SK-MEL-5 (cell line): ENCODE data around the gene CACNA1B. TPM values are rescaled to one million over a fixed set of nuclear protein-coding genes. Genes with fewer than 3 reads are reported as not detected.
"Not testable (repeated sequence)": the region's sequence is repeated elsewhere in the genome, so short reads cannot be mapped to it uniquely, and the experiment has no call there.

Source experiments
- DNase-seq: peaks from one replicate; pipeline ENCODE4 v3.0.0-alpha.2; 2016; ENCODE audit warnings: low read depth, low spot score
- in situ Hi-C: cut with HindIII; loops from 2 replicates; pipeline ENCODE4 v1.10.0; 2016; ENCODE audit warnings: low sequenced_read_pairs, high pct_unique_total_duplicates, low pct_unique_long_range_greater_than_20kb
- small RNA-seq, 2 experiments: library from RNA; depleted of rRNA; stranded (forward); fragments of <200 nt; gene quantifications; one replicate each; pipeline ENCODE3, GENCODE V24; 2014
- total RNA-seq: library from RNA; depleted of rRNA; stranded (reverse); fragments of >200 nt; shearing (Covaris generic); gene quantifications from 2 replicates; pipeline ENCODE4 v1.2.3, GENCODE V29; 2014

Gene CACNA1B
- total RNA-seq, 1 experiment from 2014 or later: 0.11 TPM

DNA sequence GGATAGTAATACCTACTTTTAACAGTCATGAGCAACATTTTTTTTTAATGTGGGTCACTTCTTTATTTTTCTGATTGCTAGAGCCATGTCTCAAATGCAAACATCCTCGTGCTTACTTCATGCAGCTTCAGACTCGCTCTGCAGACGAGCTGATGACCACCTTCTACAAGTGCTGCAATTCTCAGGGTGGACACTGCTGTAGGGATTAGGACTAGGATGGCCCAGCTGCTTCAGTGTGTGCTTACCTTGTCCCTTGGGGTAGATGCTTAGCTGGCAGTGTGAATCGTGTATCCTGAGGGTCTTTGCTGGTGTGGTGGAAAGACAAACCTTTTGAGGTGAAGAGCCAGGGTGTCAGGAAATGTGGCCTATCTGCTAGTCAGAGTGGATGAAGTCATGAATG lies 251.7 kb downstream of the CACNA1B start:
- in situ Hi-C loops, DNase-seq: not testable (repeated sequence)

DNA sequence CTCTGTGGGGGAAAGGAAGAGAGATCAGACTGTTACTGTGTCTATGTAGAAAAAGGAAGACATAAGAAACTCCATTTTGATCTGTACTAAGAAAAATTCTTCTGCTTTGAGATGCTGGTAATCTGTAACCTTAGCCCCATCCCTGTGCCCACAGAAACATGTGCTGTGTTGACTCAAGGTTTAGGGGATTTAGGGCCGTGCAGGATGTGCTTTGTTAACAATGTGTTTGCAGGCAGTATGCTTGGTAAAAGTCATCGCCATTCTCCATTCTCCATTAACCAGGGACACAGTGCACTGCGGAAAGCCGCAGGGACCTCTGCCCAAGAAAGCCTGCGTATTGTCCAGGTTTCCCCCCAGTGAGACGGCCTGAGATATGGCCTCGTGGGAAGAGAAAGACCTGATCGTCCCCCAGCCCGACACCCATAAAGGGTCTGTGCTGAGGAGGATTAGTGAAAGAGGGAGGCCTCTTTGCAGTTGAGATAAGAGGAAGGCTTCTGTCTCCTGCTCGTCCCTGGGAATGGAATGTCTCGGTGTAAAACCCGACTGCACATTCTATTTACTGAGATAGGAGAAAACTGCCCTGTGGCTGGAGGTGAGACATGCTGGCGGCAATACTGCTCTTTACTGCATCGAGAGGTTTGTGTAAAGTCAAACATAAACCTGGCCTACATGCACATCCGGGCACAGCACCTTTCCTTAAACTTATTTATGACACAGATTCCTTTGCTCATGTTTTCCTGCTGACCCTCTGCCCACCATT lies 255.5 kb downstream of the CACNA1B start:
- in situ Hi-C loops, DNase-seq: not testable (repeated sequence)

DNA sequence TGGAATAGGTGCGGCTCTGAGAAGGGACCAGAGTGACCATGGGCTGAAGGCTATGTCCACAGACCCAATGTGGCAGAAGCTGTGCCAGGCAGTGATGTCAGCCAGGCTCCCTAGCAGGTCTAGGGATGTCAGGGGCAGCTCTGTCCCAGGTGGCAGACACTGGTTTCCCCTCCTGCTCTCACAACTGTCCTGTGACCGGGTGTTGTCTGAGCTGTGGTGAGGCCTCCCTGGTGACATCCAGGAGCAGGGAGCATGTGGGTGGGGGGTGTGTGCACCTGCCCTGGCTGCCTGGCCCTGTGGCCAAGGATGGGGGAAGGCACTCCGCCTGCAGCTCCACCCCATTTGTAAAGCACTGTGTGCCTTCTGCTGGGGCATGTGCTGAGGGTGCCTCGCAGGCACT lies 257.0 kb downstream of the CACNA1B start:
- DNase-seq, in situ Hi-C loops: not testable (repeated sequence)

DNA sequence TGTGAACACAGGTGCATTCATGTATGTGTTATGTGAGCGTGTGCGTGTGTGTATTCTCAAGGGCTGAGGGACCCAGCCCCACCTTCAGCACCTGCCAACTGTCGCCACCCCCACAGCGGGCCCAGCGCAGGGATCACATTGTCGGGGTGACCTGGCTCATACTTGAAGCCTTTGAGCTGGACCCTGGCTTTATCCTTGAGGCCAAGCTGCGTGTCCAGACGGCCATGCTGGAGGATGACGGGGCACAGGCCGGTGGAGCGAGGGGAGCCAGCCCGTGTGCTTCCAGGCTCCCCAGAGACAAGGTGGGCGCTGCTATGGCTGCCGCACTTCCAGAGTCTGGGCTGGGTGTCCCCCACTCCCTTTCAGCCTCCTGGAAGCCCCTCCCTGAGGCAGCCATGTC lies 261.5 kb downstream of the CACNA1B start:
- DNase-seq, in situ Hi-C loops: not testable (repeated sequence)

DNA sequence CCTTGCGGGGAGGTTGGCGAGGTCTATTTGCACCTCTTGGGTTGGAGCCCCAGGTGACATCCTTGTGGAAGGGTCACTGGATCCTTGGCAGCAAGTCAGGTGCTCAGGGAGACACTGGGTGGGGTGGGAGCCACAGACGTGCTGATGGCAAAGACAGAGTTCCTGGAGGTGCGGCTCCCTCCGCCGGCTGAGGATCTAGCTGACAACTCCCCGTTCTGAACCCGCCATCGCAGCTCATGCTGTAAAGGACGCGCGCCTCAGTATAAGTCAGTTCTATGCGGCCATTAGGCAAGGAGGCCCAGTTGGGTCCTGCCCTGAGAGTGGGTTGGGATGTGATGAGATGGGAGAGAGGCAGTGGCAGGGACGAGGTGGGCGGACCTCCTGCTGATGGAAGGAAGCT lies 263.4 kb downstream of the CACNA1B start:
- in situ Hi-C loops, DNase-seq: not testable (repeated sequence)

DNA sequence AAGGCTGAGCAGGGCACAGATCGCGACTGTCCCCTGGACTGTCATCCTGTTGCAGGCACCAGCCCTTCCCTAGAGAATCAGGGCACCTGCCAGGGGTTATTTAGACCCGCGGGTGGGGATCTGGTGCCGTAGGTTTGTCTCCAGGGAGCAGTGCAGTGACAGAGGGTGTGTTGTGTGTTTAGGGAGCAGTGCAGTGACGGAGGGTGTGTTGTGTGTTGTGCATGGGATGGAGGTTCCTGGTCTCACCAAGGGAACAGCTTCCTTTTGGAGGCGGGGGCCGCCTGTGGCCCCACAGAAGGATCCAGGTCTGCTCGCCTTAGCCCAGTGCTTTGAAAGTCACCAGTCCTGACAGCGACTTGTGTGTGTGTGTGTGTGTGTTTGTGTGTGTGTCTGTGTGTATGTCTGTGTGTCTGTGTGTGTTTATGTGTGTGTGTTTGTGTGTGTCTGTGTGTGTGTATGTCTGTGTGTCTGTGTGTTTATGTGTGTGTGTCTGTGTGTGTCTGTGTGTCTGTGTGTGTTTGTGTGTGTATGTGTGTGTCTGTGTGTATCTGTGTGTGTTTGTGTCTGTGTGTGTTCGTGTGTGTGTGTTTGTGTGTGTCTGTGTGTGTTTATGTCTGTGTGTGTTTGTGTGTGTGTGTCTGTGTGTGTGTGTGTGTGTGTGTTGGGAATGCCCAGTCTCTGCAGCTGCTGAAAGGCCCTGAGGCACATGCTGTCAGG lies 265.1 kb downstream of the CACNA1B start:
- DNase-seq, in situ Hi-C loops: not testable (repeated sequence)

DNA sequence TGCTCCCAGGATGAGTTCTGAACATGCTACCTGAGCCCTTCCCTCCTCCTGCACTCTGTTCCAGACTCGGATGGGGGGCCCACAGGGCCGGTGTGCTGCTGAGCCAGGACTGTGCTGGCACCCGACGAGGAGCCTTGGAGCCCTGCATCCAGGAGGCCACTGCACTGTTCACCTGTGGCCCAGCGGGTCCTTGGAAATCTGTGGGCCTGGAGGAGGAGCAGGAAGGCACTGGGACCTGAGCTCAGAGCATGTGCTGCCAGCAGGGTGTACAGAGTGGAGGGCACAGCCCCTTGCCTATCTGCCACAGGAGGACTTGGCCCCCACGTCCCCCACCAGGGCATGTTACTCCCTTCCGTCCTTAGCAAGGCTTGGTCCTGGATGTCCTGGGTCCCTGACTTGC lies 265.9 kb downstream of the CACNA1B start:
- in situ Hi-C loops, DNase-seq: not testable (repeated sequence)

DNA sequence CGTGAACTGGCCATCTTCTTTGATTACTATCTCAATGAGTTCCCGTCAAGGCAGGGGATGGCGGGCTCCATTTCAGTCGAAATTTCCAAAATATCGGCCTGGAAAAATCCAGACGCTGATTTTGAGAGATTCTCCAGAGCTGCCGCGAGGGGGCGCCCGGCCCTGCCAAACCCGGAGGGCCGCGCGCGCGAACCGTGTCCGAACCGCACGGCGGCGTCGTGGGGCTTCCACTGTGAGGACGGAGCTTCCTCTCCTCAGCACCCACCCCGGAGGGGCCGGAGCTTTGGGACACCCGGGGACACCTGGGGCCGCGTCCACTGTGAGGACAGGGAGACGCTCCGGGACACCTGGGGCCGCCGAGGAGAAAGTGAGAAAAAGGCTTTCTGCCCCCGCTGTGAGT lies 270.0 kb downstream of the CACNA1B start:
- in situ Hi-C loops: not testable (repeated sequence)
- DNase-seq: peak; percentile 20

DNA sequence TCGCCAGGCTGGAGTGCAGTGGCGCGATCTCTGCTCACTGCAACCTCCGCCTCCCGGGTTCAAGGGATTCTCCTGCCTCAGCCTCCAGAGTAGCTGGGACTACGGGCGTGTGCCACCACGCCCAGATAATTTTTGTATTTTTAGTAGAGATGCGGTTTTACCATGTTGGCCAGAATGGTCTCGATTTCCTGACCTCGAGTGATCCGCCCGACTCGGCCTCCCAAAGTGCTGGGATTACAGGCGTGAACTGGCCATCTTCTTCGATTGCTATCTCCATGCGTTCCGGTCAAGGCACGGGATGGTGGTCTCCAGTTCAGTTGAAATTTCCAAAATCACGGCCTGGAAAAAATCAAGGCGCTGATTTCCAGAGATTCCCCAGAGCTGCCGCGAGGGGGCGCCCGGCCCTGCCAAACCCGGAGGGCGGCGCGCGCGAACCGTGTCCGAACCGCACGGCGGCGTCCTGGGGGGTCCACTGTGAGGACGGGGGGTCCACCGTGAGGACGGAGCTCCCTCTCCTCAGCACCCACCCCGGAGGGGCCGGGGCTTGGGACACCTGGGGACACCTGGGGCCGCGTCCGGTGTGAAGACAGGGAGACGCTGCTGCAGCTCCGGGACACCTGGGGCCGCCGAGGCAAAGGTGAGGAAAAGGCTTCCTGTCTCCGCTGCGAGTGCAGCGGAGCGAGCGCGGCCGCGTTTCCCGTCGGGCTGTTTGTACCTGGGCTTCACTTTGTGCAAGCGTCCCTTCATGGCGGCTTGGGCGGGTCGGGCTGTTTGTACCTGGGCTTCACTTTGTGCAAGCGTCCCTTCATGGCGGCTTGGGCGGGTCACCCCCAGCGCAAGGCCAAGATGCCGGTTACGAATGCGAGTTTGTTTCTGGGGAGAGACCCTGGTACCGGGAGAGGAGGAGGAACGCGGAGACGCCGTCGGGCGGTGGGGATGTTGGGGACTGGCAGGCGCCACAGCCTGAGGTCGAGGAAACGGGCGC lies 272.4 kb downstream of the CACNA1B start:
- in situ Hi-C loops, DNase-seq: not testable (repeated sequence)

DNA sequence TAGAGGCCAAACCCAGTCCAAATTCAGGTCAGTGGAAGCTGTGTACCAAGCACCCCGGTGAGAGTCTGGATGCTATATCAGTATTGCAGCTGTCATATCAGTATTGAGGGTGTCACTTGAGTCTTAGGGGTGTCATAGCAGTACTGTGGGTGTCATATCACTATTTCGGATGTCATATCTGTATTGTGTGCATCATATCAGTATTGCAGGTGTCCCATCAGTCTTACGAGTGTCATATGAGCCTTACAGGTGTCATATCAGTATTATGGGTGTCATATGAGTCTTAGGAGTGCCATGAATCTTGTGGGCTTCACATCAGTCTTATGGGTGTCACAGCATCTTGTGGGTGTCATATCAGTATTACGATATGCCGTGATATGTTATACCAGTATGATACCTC lies 278.2 kb downstream of the CACNA1B start:
- in situ Hi-C loops, DNase-seq: not testable (repeated sequence)

DNA sequence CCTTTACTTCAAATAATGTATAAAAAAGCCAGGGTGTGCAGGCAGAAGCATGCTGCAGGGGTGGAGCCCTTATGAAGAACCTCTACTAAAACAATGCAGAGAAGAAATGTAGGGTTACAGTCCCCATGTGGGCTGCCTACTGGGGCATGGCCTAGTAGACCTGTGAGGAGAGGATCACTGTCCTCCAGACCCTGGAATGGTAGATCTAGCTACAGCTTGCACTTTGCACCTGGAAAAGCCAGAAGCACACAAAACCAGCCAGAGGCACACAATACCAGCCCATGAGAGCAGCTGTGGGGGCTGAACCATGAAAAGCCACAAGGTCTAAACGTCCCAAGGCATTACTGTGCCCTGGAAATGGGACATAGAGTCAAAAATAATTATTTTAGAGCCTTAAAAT lies 289.2 kb downstream of the CACNA1B start:
- DNase-seq, in situ Hi-C loops: not testable (repeated sequence)

Small RNA genes lying within 50 kb of the gene (small RNA-seq; reads per million reads assigned to genes)
- gene AL591424.2 (0 reads per million in 2 experiments), gene MIR602 (0 reads per million in 2 experiments)
